ENCODE measurements around the gene PRR5. TPM values are rescaled to one million over a fixed set of nuclear protein-coding genes. Genes with fewer than 3 reads are reported as not detected.
A peak's percentile ranks its signal among the peaks of the same experiment; 100 is the strongest.
"Not testable (repeated sequence)": the region's sequence is repeated elsewhere in the genome, so short reads cannot be mapped to it uniquely, and the experiment has no call there.

PRR5 gene
- total RNA-seq, 1 donor from 2014 or later = 22.7 TPM

- DNase-seq = no peak
- no peaks in the 10 kb centered on the region for H3K9me3 Mint-ChIP-seq
- H3K27ac Mint-ChIP-seq = no peak overlapping the region
- H3K4me3 Mint-ChIP-seq = no peak overlapping the region
- peaks cover 2% of the 10 kb centered on the region for H3K27me3 Mint-ChIP-seq
- no peaks in the 10 kb centered on the region for H3K36me3 Mint-ChIP-seq (ENCODE audit: low read depth)
- intact Hi-C loops (cut with micrococcal nuclease) = no loop called here
- H3K4me1 Mint-ChIP-seq = no peaks in the 10 kb centered on the region
Observed at GRCh38 chr22:44743804-44744211, 41.8 kb downstream of the PRR5 start.

DNA sequence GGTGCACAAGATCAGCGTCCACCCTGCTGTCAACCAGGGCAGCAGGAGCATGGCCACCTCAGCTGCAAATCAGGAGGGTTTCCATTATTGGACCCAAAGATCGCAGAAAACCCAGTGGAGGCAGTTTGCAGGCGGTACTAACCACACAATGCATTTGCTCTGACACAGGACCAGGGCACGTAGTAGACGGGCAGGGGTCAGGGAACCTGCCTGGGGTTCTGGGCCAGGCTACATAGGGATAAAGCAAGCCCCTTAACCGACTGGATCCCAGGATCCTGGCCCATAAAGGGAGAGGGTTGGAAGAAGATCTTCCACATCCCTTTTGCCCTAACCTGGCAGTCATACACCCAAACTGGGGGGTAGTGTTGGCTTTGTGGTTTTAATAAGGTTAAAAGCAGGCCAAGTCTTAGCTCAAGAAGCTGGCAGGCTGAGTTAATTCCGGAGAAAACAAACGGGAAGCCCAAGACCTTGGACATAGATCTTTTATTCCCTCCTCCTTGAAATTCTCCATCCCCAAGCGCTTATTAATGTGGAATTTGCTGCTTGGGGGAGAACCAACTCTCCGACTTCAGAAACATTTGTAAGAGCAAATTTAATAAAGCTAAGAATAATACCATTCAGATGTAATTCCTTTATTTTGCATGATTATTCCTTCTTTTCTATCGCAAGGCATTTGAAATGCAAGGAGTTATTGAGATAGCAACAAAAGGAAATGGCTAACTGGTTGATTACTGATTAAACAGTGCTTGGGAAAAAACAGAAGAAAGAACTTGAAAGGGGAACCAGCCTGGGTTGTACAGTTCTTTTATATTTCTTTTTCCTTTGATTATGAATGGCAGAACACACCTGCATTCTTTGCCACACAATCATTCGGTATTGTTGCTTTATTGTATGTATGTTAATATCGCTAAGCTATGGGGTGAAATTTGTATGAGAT lies 44.1 kb downstream of the PRR5 start:
- Mint-ChIP-seq H3K9me3 (no peaks in the 10 kb centered on the region), H3K27me3 (peaks cover 12% of the 10 kb centered on the region)
- intact Hi-C loops (cut with micrococcal nuclease) = no loop called here

GRCh38 chr22:44747784-44748127 lies 45.8 kb downstream of the PRR5 start:
- H3K27me3 Mint-ChIP-seq = peaks cover 20% of the 10 kb centered on the region
- H3K4me1 Mint-ChIP-seq; H3K4me3 Mint-ChIP-seq; H3K36me3 Mint-ChIP-seq (ENCODE audit: low read depth); H3K27ac Mint-ChIP-seq; intact Hi-C loops (cut with micrococcal nuclease); DNase-seq; H3K9me3 Mint-ChIP-seq: not testable (repeated sequence)

More for the DNA sequence above, 44.1 kb downstream of the PRR5 start:
- Mint-ChIP-seq H3K4me3 (no peak overlapping the region), H3K36me3 (ENCODE audit: low read depth) (no peaks in the 10 kb centered on the region), H3K4me1 (no peaks in the 10 kb centered on the region), H3K27ac (no peak overlapping the region)
- DNase-seq = no peak

GRCh38 chr22:44748524-44748923 lies 46.5 kb downstream of the PRR5 start:
- H3K4me3 Mint-ChIP-seq = no peak overlapping the region
- H3K27me3 Mint-ChIP-seq = peaks cover 26% of the 10 kb centered on the region
- H3K36me3 Mint-ChIP-seq (ENCODE audit: low read depth) = no peaks in the 10 kb centered on the region
- peaks cover 2% of the 10 kb centered on the region for H3K4me1 Mint-ChIP-seq
- no peak for DNase-seq
- H3K9me3 Mint-ChIP-seq = no peaks in the 10 kb centered on the region
- no peak overlapping the region for H3K27ac Mint-ChIP-seq
- intact Hi-C loops (cut with micrococcal nuclease) = no loop called here

GRCh38 chr22:44750481-44750880 lies 48.5 kb downstream of the PRR5 start:
- intact Hi-C loops (cut with micrococcal nuclease) = no loop called here
- Mint-ChIP-seq H3K9me3 (no peaks in the 10 kb centered on the region), H3K27ac (no peak overlapping the region), H3K4me3 (no peak overlapping the region), H3K27me3 (peaks cover 45% of the 10 kb centered on the region), H3K4me1 (peaks cover 2% of the 10 kb centered on the region), H3K36me3 (ENCODE audit: low read depth) (no peaks in the 10 kb centered on the region)
- DNase-seq = no peak

GRCh38 chr22:44752285-44753188 lies 50.5 kb downstream of the PRR5 start, which contains the start of gene ARHGAP8:
TSS of gene ARHGAP8 (plus strand) at chr22:44752575. CDS start at chr22:44786528, 33,953 bp downstream.
- H3K36me3 Mint-ChIP-seq (ENCODE audit: low read depth) = no peaks in the 10 kb centered on the region
- no peaks in the 10 kb centered on the region for H3K9me3 Mint-ChIP-seq

DNA sequence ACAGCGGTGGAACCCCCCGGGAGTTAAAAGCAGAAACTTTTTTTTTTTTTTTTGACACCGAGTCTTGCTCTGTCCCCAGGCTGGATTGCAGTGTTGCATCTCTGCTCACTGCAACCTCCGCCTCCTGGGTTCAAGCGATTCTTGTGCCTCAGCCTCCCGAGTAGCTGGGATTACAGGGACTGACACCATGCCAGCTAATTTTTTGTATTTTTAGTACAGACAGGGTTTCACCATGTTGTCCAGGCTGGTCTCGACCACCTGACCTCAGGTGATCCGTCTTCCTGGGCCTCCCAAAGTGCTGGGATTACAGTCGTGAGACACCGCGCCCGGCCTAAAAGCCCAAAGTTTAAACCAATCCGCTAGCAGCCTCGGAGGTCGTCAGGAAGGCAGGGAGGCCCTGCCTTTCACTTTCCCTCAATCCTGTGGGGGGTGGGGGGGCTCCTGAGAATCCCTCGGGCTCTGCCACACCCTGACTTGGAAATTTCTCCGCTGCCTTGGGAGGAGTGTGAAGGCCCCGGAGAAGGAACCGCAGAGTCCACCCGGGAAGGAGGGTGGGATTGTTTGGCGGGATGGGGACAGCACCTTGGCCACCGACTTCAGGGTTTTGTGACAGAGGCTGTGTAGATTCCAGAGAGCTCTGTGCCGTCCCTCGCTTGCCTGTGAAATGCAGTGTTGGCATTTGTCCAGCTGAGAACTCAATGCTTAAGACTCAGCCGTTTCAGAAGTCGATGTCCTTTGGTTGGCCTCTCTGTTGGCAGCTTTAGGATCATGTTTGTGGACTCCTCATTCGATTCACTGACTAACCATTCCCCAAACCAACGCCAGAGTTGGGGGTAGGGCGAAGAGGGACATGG lies 51.4 kb downstream of the PRR5 start:
- Mint-ChIP-seq H3K27ac (no peak overlapping the region), H3K4me1 (peaks cover 2% of the 10 kb centered on the region), H3K36me3 (ENCODE audit: low read depth) (no peaks in the 10 kb centered on the region), H3K27me3 (peaks cover 53% of the 10 kb centered on the region), H3K9me3 (no peaks in the 10 kb centered on the region), H3K4me3 (no peak overlapping the region)
- intact Hi-C loops (cut with micrococcal nuclease) = no loop called here
- no peak for DNase-seq

More at GRCh38 chr22:44752285-44753188, 50.5 kb downstream of the PRR5 start, which contains the start of gene ARHGAP8:
- no peak for DNase-seq
- H3K27ac Mint-ChIP-seq = no peak within 1 kb of the TSS
- H3K27me3 Mint-ChIP-seq = peaks cover 53% of the 10 kb centered on the region
- H3K4me1 Mint-ChIP-seq = peaks cover 2% of the 10 kb centered on the region
- intact Hi-C loops (cut with micrococcal nuclease) = no loop called here
- H3K4me3 Mint-ChIP-seq = peak within 1 kb of the TSS; percentile 75

DNA sequence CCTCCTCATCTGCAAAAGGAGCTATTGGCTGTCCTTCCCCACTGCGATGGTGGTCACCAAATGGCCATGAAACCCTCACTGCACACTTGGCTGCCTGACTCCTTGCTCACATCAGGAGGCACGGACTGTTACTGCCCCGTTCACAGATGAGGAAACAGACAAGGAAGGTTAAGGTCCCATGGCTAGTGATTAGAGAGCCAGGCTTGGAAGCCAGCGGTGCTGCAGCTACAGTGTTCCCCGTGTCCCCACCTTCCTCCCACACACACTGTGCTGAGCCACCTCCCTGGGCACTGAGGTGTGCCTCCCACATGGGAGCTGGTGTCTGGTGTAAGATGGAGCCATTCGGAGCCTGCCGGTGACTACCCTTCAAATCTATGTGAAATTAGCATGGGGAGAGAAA lies 53.0 kb downstream of the PRR5 start:
- H3K4me3 Mint-ChIP-seq = no peak overlapping the region
- peaks cover 2% of the 10 kb centered on the region for H3K4me1 Mint-ChIP-seq
- intact Hi-C loops (cut with micrococcal nuclease) = no loop called here
- no peak overlapping the region for H3K27ac Mint-ChIP-seq
- no peaks in the 10 kb centered on the region for H3K36me3 Mint-ChIP-seq (ENCODE audit: low read depth)
- no peak for DNase-seq
- no peaks in the 10 kb centered on the region for H3K9me3 Mint-ChIP-seq
- peaks cover 50% of the 10 kb centered on the region for H3K27me3 Mint-ChIP-seq

DNA sequence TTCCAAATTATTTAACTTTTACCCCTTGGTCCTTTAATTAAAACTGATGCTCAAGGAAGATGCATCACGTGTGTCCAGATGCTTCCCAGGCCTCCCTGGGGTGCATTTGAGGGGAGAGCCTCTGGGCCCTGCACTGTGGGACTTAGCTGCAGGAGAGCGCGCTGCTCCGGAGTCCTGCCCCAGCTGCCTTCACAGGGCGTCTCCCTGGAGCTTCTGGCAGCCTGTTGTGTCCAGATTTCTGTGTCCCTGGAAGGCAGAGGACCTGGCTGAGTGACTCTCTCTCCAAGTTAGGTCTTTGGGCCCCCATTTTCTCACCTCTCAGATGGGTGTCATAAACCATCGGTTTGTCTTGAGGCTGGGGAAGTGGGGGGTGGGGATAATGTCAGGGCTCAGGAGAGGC lies 53.4 kb downstream of the PRR5 start:
- intact Hi-C loops (cut with micrococcal nuclease) = no loop called here
- Mint-ChIP-seq H3K4me1 (peaks cover 2% of the 10 kb centered on the region), H3K36me3 (ENCODE audit: low read depth) (no peaks in the 10 kb centered on the region), H3K27ac (no peak overlapping the region), H3K9me3 (no peaks in the 10 kb centered on the region), H3K4me3 (no peak overlapping the region), H3K27me3 (peaks cover 47% of the 10 kb centered on the region)
- DNase-seq = no peak

DNA sequence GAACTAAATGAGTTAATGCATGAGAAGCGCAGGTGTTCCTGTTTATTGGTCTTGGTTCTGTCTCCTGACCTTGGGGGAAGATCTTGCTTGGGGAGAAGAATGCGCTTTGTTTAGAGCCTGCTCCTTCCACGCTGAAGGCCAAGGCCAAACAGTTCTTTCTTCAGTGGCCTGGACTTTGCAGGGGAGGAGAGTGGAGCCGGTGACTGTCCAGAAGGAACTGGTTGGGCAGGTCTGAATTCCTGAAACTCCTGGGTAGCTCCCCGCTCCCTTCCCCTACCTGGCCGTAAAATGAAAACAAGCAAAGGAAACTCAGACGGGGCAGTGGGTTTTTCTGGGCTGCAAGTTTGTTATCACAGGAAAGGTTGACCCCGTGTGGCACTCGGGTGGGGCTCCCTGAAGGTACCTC lies 54.0 kb downstream of the PRR5 start:
- intact Hi-C loops (cut with micrococcal nuclease) = no loop called here
- H3K4me1 Mint-ChIP-seq = peaks cover 2% of the 10 kb centered on the region
- H3K27ac Mint-ChIP-seq = no peak overlapping the region
- no peaks in the 10 kb centered on the region for H3K36me3 Mint-ChIP-seq (ENCODE audit: low read depth)
- DNase-seq = no peak
- no peaks in the 10 kb centered on the region for H3K9me3 Mint-ChIP-seq
- peaks cover 43% of the 10 kb centered on the region for H3K27me3 Mint-ChIP-seq
- no peak overlapping the region for H3K4me3 Mint-ChIP-seq

- no peak for DNase-seq
- H3K27me3 Mint-ChIP-seq = peaks cover 30% of the 10 kb centered on the region
- intact Hi-C loops (cut with micrococcal nuclease) = no loop called here
Observed at GRCh38 chr22:44758344-44758973, 56.5 kb downstream of the PRR5 start.

DNA sequence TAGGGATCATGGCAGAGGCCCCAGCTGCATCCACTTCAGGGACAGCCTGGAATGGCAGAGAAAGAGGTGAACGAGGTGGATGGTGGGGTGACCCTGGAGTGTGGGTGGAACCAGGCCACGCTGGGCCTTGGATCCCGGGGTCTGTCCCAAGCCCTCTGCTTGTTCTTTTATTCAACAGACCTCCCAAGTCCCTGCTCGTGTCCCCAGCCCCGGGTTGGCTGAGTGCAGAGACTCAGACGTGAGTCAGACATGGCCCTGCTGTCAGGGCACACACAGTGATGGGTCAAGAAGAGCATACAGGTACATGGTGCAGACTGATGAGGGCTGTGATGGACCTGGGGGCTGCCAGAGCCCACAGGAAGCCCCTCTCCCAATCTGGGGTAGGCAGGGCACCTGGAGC lies 57.0 kb downstream of the PRR5 start:
- Mint-ChIP-seq H3K9me3 (peaks cover 6% of the 10 kb centered on the region), H3K36me3 (ENCODE audit: low read depth) (no peaks in the 10 kb centered on the region), H3K4me1 (no peaks in the 10 kb centered on the region), H3K4me3 (no peak overlapping the region), H3K27ac (no peak overlapping the region), H3K27me3 (peaks cover 25% of the 10 kb centered on the region)
- DNase-seq = no peak
- intact Hi-C loops (cut with micrococcal nuclease) = no loop called here

More at GRCh38 chr22:44758344-44758973, 56.5 kb downstream of the PRR5 start:
- Mint-ChIP-seq H3K4me3 (no peak overlapping the region), H3K27ac (no peak overlapping the region), H3K4me1 (no peaks in the 10 kb centered on the region), H3K36me3 (ENCODE audit: low read depth) (no peaks in the 10 kb centered on the region), H3K9me3 (peaks cover 6% of the 10 kb centered on the region)
